Measurements from ENCODE around the gene OTOG.

- no peak for TF ChIP-seq CTCF (conservative IDR thresholded peaks at IDR 0.05 in 1 of 2, IDR thresholded peaks at IDR 0.05 in 1 of 2; ENCODE audit: extremely low read depth in 1 of 2, insufficient read depth in 1 of 2, low read depth in 1 of 2, low read length in 2 of 2)
- no peak for TF ChIP-seq EZH2 (IDR thresholded peaks at IDR 0.05; ENCODE audit: borderline replicate concordance, low read length)
These were observed 92.0 kb downstream of the OTOG start for GRCh38 chr11:17639091-17639490.
